HG03025 (cell line): ENCODE results near the gene FRMPD1.

Source experiments
- ATAC-seq: cut with Tn5 transposase; IDR thresholded peaks from one replicate; pipeline ENCODE4 v1.9.1; 2021; ENCODE audit warnings: mild to moderate bottlenecking, moderate library complexity; ENCODE audit not compliant: unreplicated experiment, low FRiP score

The FRMPD1 gene

DNA sequence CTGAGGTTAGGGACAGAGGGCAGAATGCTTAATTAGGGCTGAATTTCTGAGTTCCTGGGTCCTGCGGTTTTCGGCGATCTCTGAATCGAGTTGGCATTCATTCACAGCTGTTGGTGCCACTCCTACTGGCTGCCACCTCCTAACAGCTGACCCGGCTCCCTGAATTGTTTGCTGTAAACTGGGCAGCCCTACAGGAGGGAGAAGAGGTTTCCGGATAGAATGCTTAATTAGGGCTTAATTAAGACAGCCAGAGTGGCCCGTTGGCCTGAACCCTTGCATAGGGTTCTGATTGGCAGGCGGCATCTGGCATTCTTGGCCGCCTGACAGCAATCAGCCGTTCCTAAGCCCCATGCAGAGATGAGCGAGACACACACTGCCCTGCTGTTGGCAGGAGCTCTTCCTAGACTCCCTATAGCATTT lies 25.7 kb downstream of the FRMPD1 start:
- ATAC-seq: no peak

DNA sequence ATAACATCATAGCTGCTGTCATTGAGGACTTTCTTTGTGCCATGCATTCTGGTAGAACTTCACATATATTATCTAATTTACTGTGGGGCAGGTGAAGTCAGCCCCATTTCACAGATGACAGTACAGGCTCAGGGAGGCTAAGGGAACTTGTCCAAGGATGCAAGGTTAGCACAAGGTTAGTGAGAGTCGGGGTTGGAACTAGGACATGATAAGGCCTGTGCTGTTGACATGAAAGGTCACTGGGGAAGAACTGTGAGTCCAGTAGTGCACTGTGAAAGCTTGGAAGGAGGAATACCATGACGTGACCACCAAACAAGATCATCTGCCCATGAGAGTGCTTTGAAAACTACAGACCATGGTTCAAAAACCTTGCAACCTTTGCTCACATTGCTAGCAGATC lies 26.7 kb downstream of the FRMPD1 start:
- no peak for ATAC-seq

DNA sequence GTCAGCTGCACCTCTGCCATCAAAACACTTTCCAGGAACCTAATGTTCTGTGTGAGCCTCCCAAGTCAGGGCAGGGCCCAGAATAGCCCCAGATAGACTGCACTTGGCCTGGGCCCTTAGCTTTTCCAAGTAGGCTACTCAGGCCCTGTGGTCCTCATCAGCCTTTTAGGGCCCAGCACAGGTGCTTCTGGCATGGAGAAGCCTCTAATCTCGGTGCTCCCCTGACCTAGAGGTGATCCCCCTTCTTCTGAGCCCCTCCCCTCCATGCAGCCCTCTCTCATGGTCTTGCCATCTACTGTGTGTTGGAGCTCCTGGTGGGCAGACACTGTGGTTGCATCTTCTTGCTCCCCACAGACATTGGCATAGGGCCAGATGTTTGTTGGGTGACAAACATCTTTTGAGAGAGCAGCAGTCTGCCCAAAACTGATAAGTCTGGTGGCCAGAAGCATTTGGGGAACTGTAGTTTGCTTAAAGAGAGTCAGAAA lies 28.1 kb downstream of the FRMPD1 start:
- no peak for ATAC-seq

DNA sequence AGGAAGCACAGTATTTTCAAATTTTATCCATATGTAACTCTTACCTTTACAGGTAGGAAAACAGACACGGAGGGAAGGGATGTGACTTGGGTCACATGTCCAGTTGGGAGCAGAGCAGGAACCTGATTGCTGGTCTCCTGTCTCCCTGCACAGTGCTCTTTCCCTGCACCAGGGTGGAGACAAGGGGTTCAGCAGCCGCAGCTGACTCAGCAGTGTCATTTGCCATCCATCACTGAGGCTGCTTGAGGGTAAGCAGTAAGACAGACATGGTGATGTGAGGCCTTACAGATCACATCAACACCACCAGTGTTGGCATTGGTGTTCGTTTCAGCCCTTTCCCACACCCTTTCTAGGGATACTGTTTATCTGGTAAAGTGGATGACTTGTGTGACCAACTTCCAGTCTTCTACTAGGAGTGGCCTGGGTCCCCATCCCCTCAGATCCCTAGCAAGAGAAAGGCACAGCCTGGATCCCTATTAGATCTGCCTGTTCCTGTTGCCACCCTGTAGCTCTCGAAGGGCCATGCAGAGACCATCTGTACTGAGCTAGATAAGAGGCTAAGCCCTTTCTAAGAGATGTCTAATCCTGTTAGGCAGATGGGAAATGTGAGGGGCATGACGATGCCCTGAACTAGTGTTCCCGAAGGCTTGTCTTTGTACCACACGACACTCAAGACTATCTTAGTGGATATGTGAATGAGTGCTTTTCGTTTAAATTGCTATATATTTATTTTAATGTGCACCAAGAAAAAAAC lies 29.1 kb downstream of the FRMPD1 start:
- ATAC-seq: no peak

DNA sequence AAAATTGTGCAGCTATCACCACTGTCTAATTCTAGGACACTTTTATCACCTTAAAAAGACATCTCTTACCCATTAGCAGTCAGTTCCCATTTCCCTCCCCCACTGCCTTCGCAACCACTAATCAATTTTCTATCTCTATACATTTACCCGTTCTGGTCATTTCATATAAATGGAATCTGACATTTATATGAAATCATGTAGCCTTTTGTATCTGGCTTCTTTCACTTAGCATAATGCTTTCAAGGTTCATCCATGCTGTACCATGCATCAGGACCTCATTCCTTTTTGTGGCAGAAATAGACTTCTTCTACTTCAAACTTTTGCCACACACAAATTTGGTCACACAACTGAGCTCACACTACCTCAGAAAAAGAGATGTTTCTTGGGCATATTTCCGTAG lies 32.2 kb downstream of the FRMPD1 start:
- ATAC-seq: no peak

DNA sequence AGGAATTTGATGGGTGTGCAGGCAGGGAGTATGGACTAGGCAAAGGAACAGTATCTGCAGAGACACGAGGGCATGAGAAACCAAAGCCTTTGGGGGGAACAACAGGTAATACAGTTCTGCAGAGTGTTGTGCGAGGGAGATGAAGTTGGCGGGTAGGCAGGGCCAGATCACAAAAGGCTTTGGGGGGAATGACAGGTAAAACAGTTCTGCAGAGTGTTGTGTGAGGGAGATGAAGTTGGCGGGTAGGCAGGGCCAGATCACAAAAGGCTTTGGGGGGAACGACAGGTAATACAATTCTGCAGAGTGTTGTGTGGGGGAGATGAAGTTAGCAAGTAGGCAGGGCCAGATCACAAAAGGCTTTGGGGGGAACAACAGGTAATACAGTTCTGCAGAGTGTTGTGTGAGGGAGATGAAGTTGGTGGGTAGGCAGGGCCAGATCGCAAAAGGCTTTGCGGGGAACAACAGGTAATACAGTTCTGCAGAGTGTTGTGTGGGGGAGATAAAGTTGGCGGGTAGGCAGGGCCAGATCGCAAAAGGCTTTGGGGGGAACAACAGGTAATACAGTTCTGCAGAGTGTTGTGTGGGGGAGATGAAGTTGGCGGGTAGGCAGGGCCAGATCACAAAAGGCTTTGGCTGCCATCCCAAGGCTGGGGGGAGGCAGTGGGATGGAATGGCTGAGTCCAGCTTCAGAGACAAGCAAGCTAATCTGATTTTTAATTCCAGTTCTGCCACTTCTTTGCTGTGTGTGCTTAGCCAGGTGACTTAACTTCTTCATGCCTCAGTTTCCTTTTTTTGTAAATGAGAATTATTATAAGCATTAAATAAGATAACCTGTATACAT lies 33.0 kb downstream of the FRMPD1 start:
- no peak for ATAC-seq

DNA sequence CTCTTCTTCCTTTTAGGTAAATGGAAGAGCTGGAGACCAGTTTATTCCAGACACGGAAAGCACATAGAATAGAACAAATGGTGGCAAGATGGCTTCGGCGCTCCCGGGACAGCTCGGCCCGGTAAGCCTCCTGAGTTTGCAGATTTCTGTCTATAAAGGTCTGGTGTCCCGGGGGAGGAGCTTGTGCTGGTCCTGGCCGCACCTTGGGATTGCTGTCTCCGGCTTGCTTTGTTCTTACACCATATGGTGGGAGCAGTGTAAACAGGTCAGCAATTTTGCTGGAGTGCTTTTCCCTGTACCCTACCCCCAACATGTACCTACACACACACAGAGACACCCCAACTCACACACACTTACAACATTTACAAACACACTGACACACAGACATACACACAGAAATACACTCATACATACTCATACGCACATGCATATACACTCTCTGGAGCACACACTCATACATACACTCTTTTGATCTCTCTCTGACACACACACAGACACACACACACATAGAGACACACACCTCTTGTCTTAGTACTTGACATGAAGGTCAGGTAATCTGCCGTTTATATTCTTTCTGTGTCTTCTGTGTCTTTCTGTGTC lies 42.0 kb downstream of the FRMPD1 start:
- ATAC-seq: no peak

DNA sequence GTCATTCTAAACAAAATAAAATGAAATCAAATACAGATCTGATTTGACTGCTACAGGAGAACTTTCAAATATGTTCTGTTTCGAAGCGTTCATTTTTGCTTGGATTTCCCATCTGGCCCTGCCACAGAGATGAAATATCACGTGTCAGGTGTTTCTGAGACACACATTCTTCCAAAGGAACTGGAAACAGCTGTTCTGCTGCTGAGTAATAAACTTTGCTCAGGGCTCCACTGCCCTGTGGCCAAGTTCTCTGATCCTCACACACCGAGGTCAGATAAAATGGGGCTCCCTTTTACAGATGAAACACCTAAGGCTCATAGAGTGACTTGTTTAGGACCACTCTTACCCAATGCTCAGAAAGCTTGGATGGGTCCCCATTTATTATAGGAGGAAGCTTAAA lies 42.5 kb downstream of the FRMPD1 start:
- no peak for ATAC-seq

DNA sequence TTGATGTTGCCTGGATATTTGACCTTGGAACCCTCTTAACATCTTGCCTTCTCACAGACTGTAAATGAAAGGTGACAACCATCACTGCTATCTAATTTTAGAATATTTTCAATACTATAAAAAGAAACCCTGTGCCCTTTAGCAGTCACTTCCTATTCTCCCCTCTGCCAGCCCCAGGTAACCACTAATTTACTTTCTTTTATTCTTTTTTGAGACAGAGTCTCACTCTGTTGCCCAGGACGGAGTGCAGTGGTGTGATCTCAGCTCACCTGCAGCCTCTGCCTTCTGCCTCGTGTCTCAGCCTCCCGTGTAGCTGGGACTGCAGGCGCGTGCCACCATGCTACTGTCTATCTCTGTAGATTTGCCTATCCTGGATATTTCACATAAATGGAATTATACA lies 43.6 kb downstream of the FRMPD1 start:
- ATAC-seq: no peak

DNA sequence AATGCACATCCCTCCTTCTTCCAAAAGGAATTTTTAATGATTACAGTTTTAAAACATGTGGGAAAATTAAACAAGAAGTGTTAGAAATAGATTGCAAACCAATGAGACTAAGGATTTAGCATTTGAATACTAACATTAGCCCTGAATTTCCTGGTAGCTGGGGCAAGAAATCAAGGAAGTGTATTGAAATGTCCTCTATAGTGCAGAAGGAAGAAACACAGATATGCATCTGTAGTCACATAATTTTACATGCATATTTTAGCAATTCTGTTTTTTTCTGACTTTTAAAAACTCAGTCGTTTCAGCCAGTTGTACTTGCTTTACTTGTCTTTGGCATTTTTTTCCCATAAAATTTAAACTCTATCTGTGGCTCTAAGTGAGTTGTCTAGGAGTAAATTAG lies 45.8 kb downstream of the FRMPD1 start:
- ATAC-seq: no peak

DNA sequence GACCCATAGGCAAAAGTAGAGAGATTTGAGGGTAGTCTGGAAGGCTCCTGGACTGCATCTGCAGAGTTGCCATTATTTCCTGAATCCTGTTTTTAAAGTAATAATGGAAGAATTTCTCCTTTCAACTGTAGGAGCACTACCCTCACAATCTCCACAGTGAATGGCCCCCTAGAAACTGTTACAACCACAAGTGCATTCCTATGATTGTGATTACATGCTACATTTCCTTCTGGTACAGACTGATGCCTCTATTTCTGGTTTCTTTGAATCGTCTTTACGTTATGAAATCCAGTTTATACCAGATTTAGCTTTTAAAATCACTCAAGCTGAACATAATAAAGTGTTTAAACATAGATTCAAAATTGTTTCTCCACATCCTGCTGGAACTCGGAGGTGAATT lies 49.4 kb downstream of the FRMPD1 start:
- ATAC-seq: no peak

DNA sequence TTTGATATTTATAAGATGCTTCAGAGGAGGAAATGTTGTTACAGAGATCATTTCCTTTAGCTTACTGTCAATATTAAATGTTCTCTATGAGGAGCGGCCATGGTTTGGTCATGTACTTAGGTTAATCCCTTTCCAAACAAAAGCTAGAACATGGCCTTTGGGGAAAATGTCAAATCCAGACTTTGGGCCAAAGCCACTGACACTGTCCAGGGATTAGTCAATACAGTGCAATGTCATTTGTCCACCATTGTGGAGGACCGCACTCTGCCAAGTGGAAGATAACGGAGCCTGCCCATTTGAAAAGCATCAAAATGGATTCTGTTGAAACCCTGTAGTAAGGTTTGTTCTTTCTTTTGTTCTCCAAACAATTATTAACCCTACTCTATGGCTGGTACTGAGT lies 50.1 kb downstream of the FRMPD1 start:
- no peak for ATAC-seq

DNA sequence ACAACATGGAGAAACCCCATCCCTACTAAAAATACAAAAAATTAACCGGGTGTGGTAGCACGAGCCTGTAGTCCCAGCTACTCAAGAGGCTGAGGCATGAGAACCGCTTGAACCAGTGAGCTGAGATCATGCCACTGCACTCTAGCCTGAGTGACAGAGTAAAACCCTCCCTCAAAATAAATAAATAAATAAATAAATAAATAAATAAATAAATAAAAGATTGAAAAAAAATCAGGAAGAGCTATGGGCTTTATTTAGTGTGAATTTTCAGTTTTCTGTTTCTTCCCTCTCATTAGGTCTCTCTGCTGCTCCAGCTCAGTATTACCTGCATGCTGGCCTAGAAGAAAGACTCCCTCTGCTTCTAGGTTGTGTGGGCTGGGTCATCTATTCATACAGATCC lies 55.0 kb downstream of the FRMPD1 start:
- ATAC-seq: no peak

DNA sequence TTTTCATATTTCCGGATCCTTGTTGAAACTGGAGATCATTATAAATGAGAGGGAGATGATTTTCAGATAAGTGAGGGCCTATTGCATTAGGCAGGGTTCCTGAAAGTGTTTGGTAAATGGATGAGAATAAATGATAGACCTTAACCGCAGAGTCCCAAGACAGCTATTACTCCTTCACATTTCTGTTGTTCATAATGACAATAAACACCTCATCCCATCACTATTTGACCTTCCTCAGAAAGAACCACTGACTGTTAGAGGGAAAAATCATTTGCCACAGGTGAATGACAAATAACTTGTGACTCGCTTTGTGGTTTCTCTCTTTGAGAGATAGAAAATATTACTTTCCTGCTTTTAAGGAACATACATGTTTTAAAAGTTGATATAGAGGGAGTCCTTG lies 55.5 kb downstream of the FRMPD1 start:
- ATAC-seq: no peak

DNA sequence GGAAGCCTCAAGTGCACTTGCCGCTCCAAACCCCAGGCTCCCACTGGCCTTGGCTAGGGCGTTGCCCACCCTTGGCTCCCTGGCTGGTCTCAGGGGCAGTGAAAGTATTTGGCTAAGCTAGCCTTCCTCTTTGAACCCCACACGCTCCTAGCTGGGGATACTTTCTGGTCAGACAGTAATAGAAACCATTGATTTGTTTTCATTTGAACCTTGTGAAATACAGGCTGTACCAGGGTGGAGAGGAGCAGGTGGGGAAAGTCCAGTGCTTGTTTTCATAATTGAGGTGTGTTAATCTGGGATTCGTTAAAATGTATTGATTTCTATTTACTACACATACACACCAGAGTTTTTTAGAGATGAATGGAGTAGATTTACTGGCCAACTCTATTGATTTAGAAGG lies 57.0 kb downstream of the FRMPD1 start:
- no peak for ATAC-seq

DNA sequence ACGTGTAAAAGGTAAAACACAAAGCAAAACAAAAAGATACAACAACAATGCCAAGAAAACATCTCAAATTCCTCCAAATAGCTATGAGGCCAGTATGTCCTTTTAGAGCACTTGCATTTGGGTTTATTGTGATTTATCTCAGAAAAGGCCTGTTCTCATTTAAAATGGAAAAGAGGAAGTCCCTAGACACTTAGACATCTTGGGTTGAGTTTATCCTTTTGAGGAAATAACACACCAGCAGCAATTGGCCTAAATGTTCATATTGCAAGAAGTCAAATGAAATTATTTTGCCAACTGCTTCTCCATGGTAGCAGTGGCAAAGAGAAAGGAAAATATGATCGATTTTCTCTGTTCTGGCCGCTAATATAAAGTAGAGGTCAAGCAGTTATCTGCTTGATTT lies 59.3 kb downstream of the FRMPD1 start:
- no peak for ATAC-seq

DNA sequence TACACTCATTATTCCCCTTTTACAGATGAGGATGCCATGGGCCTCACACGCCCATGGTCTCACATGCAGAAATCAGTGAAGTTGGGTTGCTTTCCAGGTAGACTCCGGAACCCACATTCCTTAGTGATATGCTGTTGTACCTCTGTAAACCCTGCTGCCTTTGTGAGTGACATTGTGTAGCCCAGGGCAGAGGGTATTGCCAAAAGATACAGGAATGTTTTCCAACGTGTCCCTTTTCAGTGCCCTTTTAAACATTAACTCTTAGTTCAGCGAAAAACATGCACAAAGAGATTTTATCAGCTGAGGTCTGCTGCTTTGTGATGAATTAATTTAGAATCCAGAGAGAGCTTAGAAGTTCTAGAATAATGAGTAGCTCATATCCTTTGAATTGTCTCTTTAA lies 64.5 kb downstream of the FRMPD1 start:
- ATAC-seq: no peak

DNA sequence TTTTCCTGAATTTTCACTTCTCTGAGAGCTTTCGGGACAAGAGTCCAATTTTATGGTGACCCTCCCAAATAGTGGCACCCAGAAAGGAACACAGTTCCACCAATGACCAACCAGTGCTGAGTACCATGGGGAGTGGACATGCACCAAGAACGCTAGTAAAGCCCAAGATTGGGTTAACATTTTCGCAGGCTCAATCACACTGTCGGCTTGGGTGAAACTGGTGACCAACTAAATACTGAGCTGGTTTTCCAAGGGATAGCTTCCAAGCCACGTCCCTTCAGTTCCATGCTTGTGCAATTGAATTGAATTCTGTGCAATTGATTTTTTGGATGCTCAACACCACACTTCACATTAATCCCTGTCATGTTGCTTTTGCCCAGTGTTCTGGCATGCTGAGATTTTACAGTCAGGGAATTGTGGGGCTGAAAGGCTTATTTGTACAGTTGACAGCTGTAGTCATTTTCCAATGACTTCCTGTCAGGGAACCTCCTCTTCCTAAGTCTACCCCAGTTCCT lies 65.3 kb downstream of the FRMPD1 start:
- ATAC-seq: no peak

DNA sequence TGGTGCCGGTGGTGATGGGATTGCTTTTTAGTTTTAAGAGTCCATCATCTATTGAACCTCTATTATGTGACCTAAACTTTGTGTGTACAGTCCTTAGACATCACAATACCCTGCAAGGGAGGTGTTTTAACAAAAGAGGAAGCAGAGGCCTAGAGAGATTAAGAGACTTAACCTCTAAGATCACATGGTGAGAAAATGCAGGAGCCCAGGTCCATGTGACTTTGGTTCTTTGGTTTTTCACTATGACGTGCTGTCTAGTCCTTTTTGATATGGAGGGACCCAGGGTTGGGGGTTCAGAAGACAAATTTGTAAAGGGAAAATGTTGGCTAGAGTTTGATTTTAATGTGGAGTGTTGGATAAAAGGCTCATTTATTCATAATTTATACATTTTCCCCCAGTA lies 68.8 kb downstream of the FRMPD1 start:
- ATAC-seq: no peak

DNA sequence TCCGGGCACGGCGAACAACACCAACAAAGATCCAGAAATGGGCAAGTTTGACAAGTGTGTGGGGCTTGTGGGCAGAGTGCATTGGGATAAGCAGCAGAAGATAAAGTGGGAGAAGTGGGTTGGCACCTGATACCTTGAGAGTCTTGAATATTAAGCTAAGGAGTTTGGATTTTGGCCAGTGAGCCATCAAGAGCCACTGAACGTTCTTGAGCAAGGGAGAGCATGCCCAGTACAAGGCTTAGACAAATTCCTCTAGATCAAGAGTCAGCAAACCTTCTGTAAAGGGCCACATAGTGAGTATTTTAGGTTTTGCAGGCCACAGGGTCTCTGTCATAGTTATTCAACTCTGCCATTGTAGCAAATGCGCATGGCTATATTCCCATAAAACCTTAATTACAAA lies 76.3 kb downstream of the FRMPD1 start:
- no peak for ATAC-seq

DNA sequence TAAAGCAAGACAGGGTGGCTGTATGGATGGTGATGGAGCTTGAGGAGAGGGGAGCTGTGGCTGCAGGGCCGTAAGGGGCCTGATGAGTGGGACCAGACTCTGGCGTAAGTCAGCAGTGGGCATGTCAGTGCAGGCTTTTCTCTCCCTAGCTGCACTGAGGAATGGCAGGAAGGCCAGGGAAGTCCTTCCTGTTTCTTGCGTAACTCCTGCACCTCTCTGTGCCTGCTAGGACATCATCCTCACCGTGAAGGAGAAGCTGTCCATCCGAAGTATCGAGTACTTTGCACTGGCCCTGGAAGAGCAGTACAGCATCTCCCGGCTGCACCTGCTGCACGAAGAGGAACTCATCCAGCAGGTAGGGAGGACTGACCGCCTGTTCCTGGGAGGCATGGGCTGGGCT lies 78.7 kb downstream of the FRMPD1 start:
- ATAC-seq: no peak
